ENCODE data around the gene FOSB. TPM values are rescaled to one million over a fixed set of nuclear protein-coding genes. Genes with fewer than 3 reads are reported as not detected.

FOSB gene
- total RNA-seq, 2 donors from 2014 or later, result 2.5 to 6.4 TPM

DNA sequence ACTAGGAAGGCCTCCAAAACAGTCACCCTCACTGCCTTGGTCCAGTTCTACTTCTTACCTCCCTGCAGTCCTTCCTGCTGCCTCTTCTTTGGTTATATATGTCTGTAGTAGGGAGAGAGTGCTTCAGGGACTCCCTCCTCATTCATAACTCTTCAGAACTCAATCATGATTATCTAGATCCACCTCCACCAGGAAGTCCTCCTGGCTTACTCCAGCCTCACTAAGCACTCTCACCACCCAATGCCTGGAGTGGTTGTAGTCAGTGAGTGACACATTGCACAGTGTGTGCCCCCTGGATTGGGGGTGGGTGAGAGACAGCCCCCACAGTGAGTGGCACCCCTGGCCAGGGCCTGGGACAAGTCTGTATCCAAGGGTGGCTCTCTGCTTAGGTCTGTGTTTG lies 10.0 kb upstream of the FOSB start:
- H3K4me3 ChIP-seq, result no peak overlapping the region
- no peaks in the 10 kb centered on the region for H3K9me3 ChIP-seq
- H3K4me1 ChIP-seq (replicated peaks), result peaks cover 10% of the 10 kb centered on the region
- H3K27ac ChIP-seq, result no peak overlapping the region
- no peaks in the 10 kb centered on the region for H3K27me3 ChIP-seq (replicated peaks; ENCODE audit: insufficient read depth)
- intact Hi-C loops (cut with DNase I), result no loop called here
- no peak for TF ChIP-seq POLR2AphosphoS5 (IDR thresholded peaks at IDR 0.05)
- no peak for TF ChIP-seq POLR2A (IDR thresholded peaks at IDR 0.05)
- TF ChIP-seq, protein P1, sequence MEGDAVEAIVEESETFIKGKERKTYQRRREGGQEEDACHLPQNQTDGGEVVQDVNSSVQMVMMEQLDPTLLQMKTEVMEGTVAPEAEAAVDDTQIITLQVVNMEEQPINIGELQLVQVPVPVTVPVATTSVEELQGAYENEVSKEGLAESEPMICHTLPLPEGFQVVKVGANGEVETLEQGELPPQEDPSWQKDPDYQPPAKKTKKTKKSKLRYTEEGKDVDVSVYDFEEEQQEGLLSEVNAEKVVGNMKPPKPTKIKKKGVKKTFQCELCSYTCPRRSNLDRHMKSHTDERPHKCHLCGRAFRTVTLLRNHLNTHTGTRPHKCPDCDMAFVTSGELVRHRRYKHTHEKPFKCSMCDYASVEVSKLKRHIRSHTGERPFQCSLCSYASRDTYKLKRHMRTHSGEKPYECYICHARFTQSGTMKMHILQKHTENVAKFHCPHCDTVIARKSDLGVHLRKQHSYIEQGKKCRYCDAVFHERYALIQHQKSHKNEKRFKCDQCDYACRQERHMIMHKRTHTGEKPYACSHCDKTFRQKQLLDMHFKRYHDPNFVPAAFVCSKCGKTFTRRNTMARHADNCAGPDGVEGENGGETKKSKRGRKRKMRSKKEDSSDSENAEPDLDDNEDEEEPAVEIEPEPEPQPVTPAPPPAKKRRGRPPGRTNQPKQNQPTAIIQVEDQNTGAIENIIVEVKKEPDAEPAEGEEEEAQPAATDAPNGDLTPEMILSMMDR (IDR thresholded peaks at IDR 0.05), result no peak
- no peak for DNase-seq (ENCODE audit: low spot score)
- no peaks in the 10 kb centered on the region for H3K36me3 ChIP-seq

DNA sequence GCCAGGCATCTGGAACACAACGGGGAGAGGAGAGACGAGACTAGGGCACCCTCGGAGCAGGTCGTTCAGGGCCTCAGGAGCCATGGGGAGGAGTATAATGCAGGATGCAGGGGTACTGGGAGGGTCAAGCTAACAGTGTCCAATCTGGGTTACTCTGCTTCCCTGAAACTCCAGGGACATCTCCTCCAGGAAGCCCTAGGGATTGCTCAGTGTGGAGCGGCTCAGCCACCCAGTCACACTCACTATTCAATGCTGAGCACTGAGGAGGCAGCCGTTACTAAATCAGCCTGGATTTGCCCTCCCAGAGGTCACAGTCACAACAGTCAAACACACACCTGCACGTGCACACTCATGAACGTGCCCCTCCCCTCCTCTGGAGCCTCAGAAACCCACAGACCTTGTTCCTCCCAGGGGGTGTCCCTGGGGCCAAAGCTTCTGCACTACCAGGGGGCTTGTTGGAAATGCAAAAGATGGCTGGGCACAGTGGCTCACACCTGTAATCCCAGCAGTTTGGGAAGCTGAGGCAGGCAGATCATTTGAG lies 6.9 kb upstream of the FOSB start:
- intact Hi-C loops (cut with DNase I), result no loop called here
- DNase-seq (ENCODE audit: low spot score), result no peak
- 52% methylated on average over 8 of the region's 8 CpGs for WGBS
- H3K27ac ChIP-seq, result no peak overlapping the region
- no peak overlapping the region for H3K4me3 ChIP-seq
- TF ChIP-seq POLR2AphosphoS5 (IDR thresholded peaks at IDR 0.05), result no peak
- TF ChIP-seq, protein P1 (IDR thresholded peaks at IDR 0.05), result no peak
- no peak for TF ChIP-seq POLR2A (IDR thresholded peaks at IDR 0.05)
- H3K4me1 ChIP-seq (replicated peaks), result peaks cover 3% of the 10 kb centered on the region
- no peaks in the 10 kb centered on the region for H3K9me3 ChIP-seq
- no peaks in the 10 kb centered on the region for H3K27me3 ChIP-seq (replicated peaks; ENCODE audit: insufficient read depth)
- H3K36me3 ChIP-seq, result no peaks in the 10 kb centered on the region

DNA sequence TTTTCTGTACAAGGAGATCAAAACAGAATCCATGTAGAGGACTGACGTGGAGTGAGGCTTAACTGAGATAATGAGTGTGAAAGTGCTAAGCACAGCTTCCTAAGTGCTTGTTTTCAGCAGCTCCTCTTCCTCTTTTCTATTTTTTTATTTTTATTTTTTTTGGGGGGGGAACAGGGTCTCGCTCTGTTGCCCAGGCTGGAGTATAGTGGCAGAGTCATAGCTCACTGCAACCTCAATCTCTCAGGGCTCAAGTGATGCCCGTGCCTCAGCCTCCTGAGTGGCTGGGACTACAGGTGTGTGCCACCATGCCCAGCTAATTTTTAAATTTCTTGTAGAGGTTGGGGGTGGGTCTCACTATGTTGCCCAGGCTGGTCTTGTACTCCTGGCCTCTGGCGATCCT lies 5.6 kb upstream of the FOSB start:
- DNase-seq (ENCODE audit: low spot score), result no peak
- no peak overlapping the region for H3K27ac ChIP-seq
- no peaks in the 10 kb centered on the region for H3K36me3 ChIP-seq
- no peaks in the 10 kb centered on the region for H3K9me3 ChIP-seq
- H3K4me3 ChIP-seq, result no peak overlapping the region
- intact Hi-C loops (cut with DNase I), result no loop called here
- TF ChIP-seq POLR2A (IDR thresholded peaks at IDR 0.05) (no peak), POLR2AphosphoS5 (IDR thresholded peaks at IDR 0.05) (no peak)
- TF ChIP-seq, protein P1 (IDR thresholded peaks at IDR 0.05), result no peak
- 83% methylated on average over 4 of the region's 4 CpGs for WGBS
- H3K4me1 ChIP-seq (replicated peaks), result no peaks in the 10 kb centered on the region
- H3K27me3 ChIP-seq (replicated peaks; ENCODE audit: insufficient read depth), result no peaks in the 10 kb centered on the region

- Histone ChIP-seq H3K9me3 (no peaks in the 10 kb centered on the region), H3K27me3 (replicated peaks; ENCODE audit: insufficient read depth) (no peaks in the 10 kb centered on the region), H3K4me1 (replicated peaks) (peaks cover 2% of the 10 kb centered on the region), H3K27ac (no peak overlapping the region), H3K36me3 (no peaks in the 10 kb centered on the region), H3K4me3 (no peak overlapping the region)
- 72% methylated on average over 4 of the region's 4 CpGs for WGBS
- intact Hi-C loops (cut with DNase I), result no loop called here
- no peak for DNase-seq (ENCODE audit: low spot score)
- no peak for TF ChIP-seq POLR2AphosphoS5 (IDR thresholded peaks at IDR 0.05)
- no peak for TF ChIP-seq POLR2A (IDR thresholded peaks at IDR 0.05)
- TF ChIP-seq, protein P1 (IDR thresholded peaks at IDR 0.05), result no peak
Observed at GRCh38 chr19:45463241-45463640, 4.6 kb upstream of the FOSB start.

DNA sequence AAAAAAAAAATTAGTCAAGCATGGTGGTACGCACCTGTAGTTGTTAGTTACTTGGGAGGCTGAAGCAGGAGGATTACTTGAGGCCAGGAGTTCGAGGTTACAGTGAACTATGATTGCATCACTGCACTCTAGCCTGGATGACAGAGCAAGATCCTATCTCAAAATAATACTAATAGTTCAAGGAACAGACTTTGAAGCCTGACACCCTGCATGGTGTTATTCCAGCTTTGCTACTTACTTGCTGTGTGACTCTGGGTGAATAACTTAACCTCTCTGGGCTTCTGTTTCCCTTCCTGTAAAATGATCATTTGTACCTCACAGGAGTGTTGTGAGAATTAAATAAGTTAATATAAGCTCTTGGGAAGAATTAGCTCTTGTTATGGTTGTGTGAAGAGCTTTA lies 3.5 kb upstream of the FOSB start:
- no peak for DNase-seq (ENCODE audit: low spot score)
- Histone ChIP-seq H3K36me3 (no peaks in the 10 kb centered on the region), H3K27ac (no peak overlapping the region), H3K4me1 (replicated peaks) (peaks cover 7% of the 10 kb centered on the region), H3K9me3 (no peaks in the 10 kb centered on the region), H3K4me3 (no peak overlapping the region), H3K27me3 (replicated peaks; ENCODE audit: insufficient read depth) (no peaks in the 10 kb centered on the region)
- intact Hi-C loops (cut with DNase I), result no loop called here
- TF ChIP-seq POLR2AphosphoS5 (IDR thresholded peaks at IDR 0.05) (no peak), POLR2A (IDR thresholded peaks at IDR 0.05) (no peak)
- TF ChIP-seq, protein P1 (IDR thresholded peaks at IDR 0.05), result no peak
- WGBS, result 94% methylated on average over 2 of the region's 2 CpGs

Data from prostate gland (tissue), 2 donors.